Mesenchymal stem cell (in vitro differentiated cells and primary cell): ENCODE measurements around the gene PSMB11.

Experiments
- DNase-seq: peaks from one replicate; pipeline ENCODE4 v3.0.0-alpha.2; 2013
- H2AFZ ChIP-seq: one replicate; pipeline ENCODE4 v1.6.1; 2013; ENCODE audit warnings: low read depth, mild to moderate bottlenecking, control low read depth, inconsistent platforms, low read length, moderate library complexity
- H2AK5ac ChIP-seq: 2 replicates; pipeline ENCODE4 v1.6.1; 2013; ENCODE audit warnings: low read length, moderate library complexity, mild to moderate bottlenecking, inconsistent platforms; ENCODE audit not compliant: severe bottlenecking
- H2BK120ac ChIP-seq: one replicate; pipeline ENCODE4 v1.6.1; 2013; ENCODE audit warnings: low read depth, mild to moderate bottlenecking, inconsistent platforms, low read length, moderate library complexity
- H2BK12ac ChIP-seq, 2 experiments: one replicate each; pipeline ENCODE4 v1.6.1; 2013; ENCODE audit warnings: inconsistent platforms in 2 of 2, low read length in 2 of 2, mild to moderate bottlenecking in 2 of 2, moderate library complexity in 2 of 2, control low read depth in 1 of 2
- H2BK15ac ChIP-seq: one replicate; pipeline ENCODE4 v1.6.1; 2013; ENCODE audit warnings: mild to moderate bottlenecking, low read depth, inconsistent platforms; ENCODE audit not compliant: poor library complexity, severe bottlenecking
- H2BK5ac ChIP-seq: 2 replicates; pipeline ENCODE4 v1.6.1; 2013; ENCODE audit warnings: low read depth, mild to moderate bottlenecking, low read length, control low read depth, inconsistent platforms; ENCODE audit not compliant: poor library complexity, severe bottlenecking
- H3K14ac ChIP-seq, 2 experiments: one replicate each; pipeline ENCODE4 v1.6.1; 2013; ENCODE audit warnings: inconsistent platforms in 2 of 2, low read length in 2 of 2, control low read depth in 1 of 2, mild to moderate bottlenecking in 1 of 2, moderate library complexity in 1 of 2
- H3K18ac ChIP-seq, 2 experiments: one replicate each; pipeline ENCODE4 v1.6.1; 2013; ENCODE audit warnings: inconsistent platforms in 2 of 2, low read length in 2 of 2, control low read depth in 1 of 2, low read depth in 1 of 2, mild to moderate bottlenecking in 1 of 2
- H3K23ac ChIP-seq, 2 experiments: one replicate each; pipeline ENCODE4 v1.6.1; 2013; ENCODE audit warnings: inconsistent platforms in 2 of 2, low read length in 2 of 2, mild to moderate bottlenecking in 2 of 2, moderate library complexity in 2 of 2, control low read depth in 1 of 2
- H3K27ac ChIP-seq: 2 replicates; pipeline ENCODE4 v1.5.1; 2013; ENCODE audit warnings: mild to moderate bottlenecking, moderate library complexity, low read length, control low read depth, inconsistent platforms; ENCODE audit not compliant: poor library complexity, severe bottlenecking
- H3K27me3 ChIP-seq, 2 experiments: 2 replicates each; pipeline versions ENCODE4 v1.6.1 to v1.7.0; 2013; ENCODE audit warnings: low read length in 2 of 2, mild to moderate bottlenecking in 2 of 2, moderate library complexity in 2 of 2, control low read depth in 1 of 2, inconsistent platforms in 1 of 2; ENCODE audit not compliant: control insufficient read depth in 1 of 2, insufficient read depth in 1 of 2
- H3K36me3 ChIP-seq, 2 experiments: 2 replicates each; pipeline versions ENCODE4 v1.6.1 to v1.7.0; 2013; ENCODE audit warnings: low read length in 2 of 2, control low read depth in 1 of 2, inconsistent platforms in 1 of 2, low read depth in 1 of 2, mild to moderate bottlenecking in 1 of 2; ENCODE audit not compliant: insufficient read depth in 2 of 2, control insufficient read depth in 1 of 2
- H3K4ac ChIP-seq, 2 experiments: one replicate each; pipeline ENCODE4 v1.6.1; 2013; ENCODE audit warnings: inconsistent platforms in 2 of 2, low read length in 2 of 2, mild to moderate bottlenecking in 2 of 2, moderate library complexity in 2 of 2, control low read depth in 1 of 2, low read depth in 1 of 2
- H3K4me1 ChIP-seq: 2 replicates; pipeline ENCODE4 v1.6.1; 2013; ENCODE audit warnings: low read depth, low read length, control low read depth; ENCODE audit not compliant: control insufficient read depth, insufficient read depth
- H3K4me2 ChIP-seq: 2 replicates; pipeline ENCODE4 v1.6.1; 2013; ENCODE audit warnings: low read length, mild to moderate bottlenecking, inconsistent platforms; ENCODE audit not compliant: poor library complexity, severe bottlenecking
- H3K4me3 ChIP-seq, 2 experiments: 2 replicates each; pipeline versions ENCODE4 v1.5.1 to v1.7.0; 2013; ENCODE audit warnings: low read length in 2 of 2, mild to moderate bottlenecking in 2 of 2, control low read depth in 1 of 2, low read depth in 1 of 2; ENCODE audit not compliant: insufficient read depth in 1 of 2
- H3K79me1 ChIP-seq: replicated peaks from 2 replicates; pipeline ENCODE4 v1.6.1; 2013; ENCODE audit warnings: mild to moderate bottlenecking, control low read depth, low read length, inconsistent platforms; ENCODE audit not compliant: poor library complexity, severe bottlenecking
- H3K9ac ChIP-seq: 2 replicates; pipeline ENCODE4 v1.7.0; 2013; ENCODE audit warnings: mild to moderate bottlenecking, low read length, moderate library complexity
- H3K9me3 ChIP-seq: 2 replicates; pipeline ENCODE4 v1.7.0; 2013; ENCODE audit warnings: mild to moderate bottlenecking, low read length; ENCODE audit not compliant: control insufficient read depth
- H4K8ac ChIP-seq: one replicate; pipeline ENCODE4 v1.6.1; 2013; ENCODE audit warnings: inconsistent platforms, mild to moderate bottlenecking, low read length, moderate library complexity
- H4K91ac ChIP-seq: one replicate; pipeline ENCODE4 v1.6.1; 2013; ENCODE audit warnings: mild to moderate bottlenecking, low read length, inconsistent platforms
- WGBS: methylation state at CpG from one replicate; pipeline ENCODE4 v1.1.7; 2013; ENCODE audit warnings: mixed read lengths; 5-methylcytosine and 5-hydroxymethylcytosine counted together

The PSMB11 gene

DNA sequence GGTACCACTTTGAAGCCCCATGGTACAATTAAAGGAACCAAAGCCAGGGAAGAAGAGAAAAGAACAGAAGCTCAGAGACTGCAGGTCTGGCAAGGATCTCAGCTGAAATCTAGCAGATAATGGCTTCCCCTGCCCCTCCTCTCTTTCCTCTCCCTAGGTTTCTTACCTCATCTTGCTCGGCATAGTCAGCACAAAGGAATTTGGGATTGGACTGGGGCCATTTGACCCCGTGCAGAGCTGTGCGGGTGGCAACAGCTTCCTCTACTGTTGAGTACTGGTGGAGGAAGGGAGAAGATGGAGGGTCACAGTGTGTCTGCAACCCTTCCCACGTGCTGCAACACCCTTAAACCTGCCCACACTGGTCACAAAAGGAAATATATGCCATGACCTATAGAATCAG is 20.0 kb downstream of the PSMB11 start:
- no peak overlapping the region for H3K14ac ChIP-seq
- H4K8ac ChIP-seq: no peak overlapping the region
- peak overlapping the region in 1 of 2 experiments; percentile 48 for H3K4ac ChIP-seq
- peak overlapping the region in 1 of 2 experiments; percentile 46 for H3K18ac ChIP-seq
- no peak overlapping the region for H2BK15ac ChIP-seq
- H3K36me3 ChIP-seq: peaks cover 66 to 77% of the 10 kb centered on the region in 2 experiments
- no peak overlapping the region for H3K23ac ChIP-seq
- no peak overlapping the region for H2AFZ ChIP-seq
- H2AK5ac ChIP-seq: peak overlapping the region; percentile 93
- peak overlapping the region in 1 of 2 experiments; percentile 41 for H3K4me3 ChIP-seq
- no peaks in the 10 kb centered on the region for H3K9me3 ChIP-seq
- DNase-seq: peak; percentile 95
- H2BK12ac ChIP-seq: peak overlapping the region in 1 of 2 experiments; percentile 61
- WGBS: 0% methylated on average over 4 of the region's 4 CpGs
- H3K9ac ChIP-seq: peak overlapping the region; percentile 65
- H3K79me1 ChIP-seq: peaks cover 6% of the 10 kb centered on the region
- H3K27ac ChIP-seq: peak overlapping the region; percentile 92
- H2BK5ac ChIP-seq: peak overlapping the region; percentile 32
- no peak overlapping the region for H3K4me2 ChIP-seq
- H3K4me1 ChIP-seq: peaks cover 27% of the 10 kb centered on the region
- H3K27me3 ChIP-seq: no peaks in the 10 kb centered on the region
- H4K91ac ChIP-seq: peak overlapping the region; percentile 61
- no peak overlapping the region for H2BK120ac ChIP-seq

DNA sequence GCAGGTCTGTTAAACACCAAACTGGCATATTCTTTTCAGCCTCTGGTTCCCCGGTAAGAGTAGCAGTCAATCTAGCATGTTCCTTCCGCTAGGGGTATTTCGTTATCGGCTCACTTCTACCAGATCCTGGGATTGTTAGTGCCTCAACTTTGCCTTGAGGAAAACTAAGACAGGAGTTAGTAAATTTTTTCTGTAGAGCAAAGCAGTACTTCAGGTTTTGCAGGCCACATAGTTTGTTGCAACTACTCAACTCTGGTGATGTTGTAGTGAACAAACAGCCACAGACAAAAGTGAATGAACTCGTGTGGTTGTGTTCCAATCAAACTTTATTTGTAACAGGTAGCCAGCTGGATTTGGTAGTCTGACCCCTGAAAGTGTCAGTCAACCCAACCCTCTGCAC is 21.6 kb downstream of the PSMB11 start:
- H2BK120ac ChIP-seq: no peak overlapping the region
- no peak overlapping the region for H2BK5ac ChIP-seq
- peaks cover 6% of the 10 kb centered on the region for H3K79me1 ChIP-seq
- no peaks in the 10 kb centered on the region for H3K27me3 ChIP-seq
- H2BK15ac ChIP-seq: no peak overlapping the region
- peak overlapping the region; percentile 22 for H3K27ac ChIP-seq
- H3K4ac ChIP-seq: no peak overlapping the region
- H4K91ac ChIP-seq: peak overlapping the region; percentile 35
- H3K36me3 ChIP-seq: peaks cover 78 to 87% of the 10 kb centered on the region in 2 experiments
- H2AK5ac ChIP-seq: no peak overlapping the region
- no peak overlapping the region for H2AFZ ChIP-seq
- H3K23ac ChIP-seq: no peak overlapping the region
- H3K9me3 ChIP-seq: no peaks in the 10 kb centered on the region
- peaks cover 35% of the 10 kb centered on the region for H3K4me1 ChIP-seq
- no peak overlapping the region for H2BK12ac ChIP-seq
- 95% methylated on average over 5 of the region's 5 CpGs for WGBS
- H3K4me2 ChIP-seq: no peak overlapping the region
- no peak overlapping the region for H4K8ac ChIP-seq
- no peak overlapping the region for H3K18ac ChIP-seq
- no peak for DNase-seq
- H3K14ac ChIP-seq: no peak overlapping the region
- H3K9ac ChIP-seq: no peak overlapping the region
- no peak overlapping the region for H3K4me3 ChIP-seq

DNA sequence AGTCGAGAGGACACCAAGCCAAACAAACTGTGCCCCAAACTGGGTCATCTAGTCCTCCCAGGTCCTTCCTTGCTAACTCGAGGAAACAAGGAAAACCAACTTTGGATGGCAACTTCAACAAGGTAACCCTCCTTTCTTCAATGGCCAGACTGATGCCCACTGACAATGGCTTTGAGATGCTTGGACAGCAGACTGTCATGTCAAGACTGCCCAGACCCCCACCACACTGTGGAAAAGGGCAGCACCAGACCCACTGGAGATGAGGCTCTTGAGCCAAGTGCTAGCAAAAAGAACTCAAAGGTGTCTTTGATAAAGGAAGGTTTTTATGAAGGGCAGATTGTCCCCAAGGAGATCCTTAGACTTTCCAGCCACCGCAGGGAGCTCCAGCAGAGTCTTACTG is 24.4 kb downstream of the PSMB11 start:
- H2BK5ac ChIP-seq: no peak overlapping the region
- no peak overlapping the region for H2BK12ac ChIP-seq
- H3K4me3 ChIP-seq: no peak overlapping the region
- no peak overlapping the region for H2BK120ac ChIP-seq
- no peak overlapping the region for H2AFZ ChIP-seq
- H3K4ac ChIP-seq: no peak overlapping the region
- no peak overlapping the region for H3K4me2 ChIP-seq
- H3K79me1 ChIP-seq: peaks cover 6% of the 10 kb centered on the region
- H3K23ac ChIP-seq: no peak overlapping the region
- peak overlapping the region; percentile 59 for H3K9ac ChIP-seq
- no peak for DNase-seq
- no peak overlapping the region for H3K27ac ChIP-seq
- H2BK15ac ChIP-seq: no peak overlapping the region
- no peak overlapping the region for H3K14ac ChIP-seq
- 96% methylated on average over 3 of the region's 3 CpGs for WGBS
- peaks cover 61 to 75% of the 10 kb centered on the region in 2 experiments for H3K36me3 ChIP-seq
- H3K27me3 ChIP-seq: no peaks in the 10 kb centered on the region
- peaks cover 29% of the 10 kb centered on the region for H3K4me1 ChIP-seq
- H2AK5ac ChIP-seq: no peak overlapping the region
- no peak overlapping the region for H4K91ac ChIP-seq
- H3K18ac ChIP-seq: no peak overlapping the region
- no peak overlapping the region for H4K8ac ChIP-seq
- no peaks in the 10 kb centered on the region for H3K9me3 ChIP-seq

DNA sequence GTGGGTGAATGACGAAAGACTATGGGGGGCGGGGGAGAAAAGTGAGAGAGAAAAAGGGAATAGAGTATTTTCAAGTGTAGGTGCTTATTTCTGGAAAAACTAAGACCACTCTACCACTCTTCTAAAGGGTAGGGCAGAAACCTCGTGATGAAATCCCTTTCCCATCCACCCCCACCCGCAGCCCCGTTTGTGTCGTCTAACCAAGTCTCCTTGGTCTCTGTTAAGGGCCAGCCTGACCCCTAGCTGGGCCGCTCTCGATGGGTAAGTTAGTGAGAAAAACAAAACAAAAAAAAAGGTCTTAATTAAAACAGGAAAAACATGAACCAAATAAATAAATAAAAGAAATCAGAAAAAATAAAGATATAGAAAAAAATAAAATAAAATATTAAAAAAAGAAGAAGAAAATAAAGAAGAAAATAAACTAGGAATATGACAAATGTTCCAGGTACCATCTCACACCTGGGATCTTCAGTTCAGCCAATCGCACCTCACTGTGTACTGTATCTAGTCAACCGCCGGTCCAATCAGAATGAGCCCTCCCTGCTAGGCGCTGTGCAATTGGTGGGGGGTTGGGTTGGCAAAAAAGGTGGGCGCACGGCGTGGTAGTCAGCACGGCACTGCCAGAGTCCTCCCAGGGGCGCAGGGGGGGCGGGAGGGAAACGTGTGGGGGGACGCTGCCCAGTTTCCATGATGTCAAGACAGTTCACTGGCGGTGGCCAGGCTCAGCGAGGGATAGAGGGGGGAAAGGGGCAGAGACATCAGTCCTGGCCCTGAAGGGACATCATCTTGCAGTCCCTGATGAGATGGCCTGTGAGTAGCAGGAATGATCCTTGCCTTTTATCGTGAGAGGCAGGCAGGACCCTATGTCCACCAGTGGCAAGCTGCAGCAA is 25.1 kb downstream of the PSMB11 start:
- Histone ChIP-seq H3K18ac (no peak overlapping the region), H2BK12ac (no peak overlapping the region), H3K23ac (no peak overlapping the region), H2BK15ac (no peak overlapping the region), H3K14ac (no peak overlapping the region), H4K91ac (no peak overlapping the region), H3K27ac (no peak overlapping the region), H2BK120ac (no peak overlapping the region), H3K4me1 (peaks cover 31% of the 10 kb centered on the region), H4K8ac (peak overlapping the region; percentile 68), H3K9ac (peak overlapping the region; percentile 59), H3K79me1 (peaks cover 6% of the 10 kb centered on the region), H3K27me3 (no peaks in the 10 kb centered on the region), H3K9me3 (no peaks in the 10 kb centered on the region), H3K4me2 (no peak overlapping the region), H3K4me3 (no peak overlapping the region), H2BK5ac (no peak overlapping the region), H2AFZ (no peak overlapping the region), H2AK5ac (no peak overlapping the region), H3K36me3 (peaks cover 58 to 80% of the 10 kb centered on the region in 2 experiments), H3K4ac (no peak overlapping the region)
- DNase-seq: no peak
- WGBS: 97% methylated on average over 19 of the region's 23 CpGs
